ENCODE results near the gene SCAF1. TPM values are rescaled to one million over a fixed set of nuclear protein-coding genes. Genes with fewer than 3 reads are reported as not detected.

The SCAF1 gene
- total and polyA plus RNA-seq, 10 donors, result 7.5 to 66.2 (median 33.8) TPM

- H3K4me1 ChIP-seq, result peaks cover 0 to 18% (median 0%) of the 10 kb centered on the region in 6 donors
- no peak for DNase-seq
- no peaks in the 10 kb centered on the region for H3K9me3 ChIP-seq
- 93 to 98% (median 96%) methylated on average over 29 to 38 of the region's 38 CpGs for WGBS, 5 donors
- no peak overlapping the region for H3K27ac ChIP-seq
- no peaks in the 10 kb centered on the region for H3K27me3 ChIP-seq (replicated peaks in 1 of 7)
- TF ChIP-seq CTCF (IDR thresholded peaks at IDR 0.05 in 8 of 11, conservative IDR thresholded peaks at IDR 0.05 in 3 of 11) (no peak), POLR2A (IDR thresholded peaks at IDR 0.05) (no peak), POLR2AphosphoS5 (IDR thresholded peaks at IDR 0.05) (peak in 1 of 3 donors; percentile 57)
- H3K4me3 ChIP-seq, result no peak overlapping the region
- peaks cover 10 to 100% (median 94%) of the 10 kb centered on the region in 6 donors for H3K36me3 ChIP-seq
- intact Hi-C loops (cut with DNase I; ENCODE audit: low total_unique reads), result no loop called here
Observed at GRCh38 chr19:49601482-49602038, 40.4 kb upstream of the SCAF1 start.

- H3K36me3 ChIP-seq, result peaks cover 10 to 100% (median 89%) of the 10 kb centered on the region in 6 donors
- no peak overlapping the region for H3K4me3 ChIP-seq
- no peak overlapping the region for H3K27ac ChIP-seq
- WGBS, 5 donors, result 91 to 100% (median 98%) methylated on average over 2 of the region's 2 CpGs
- no peaks in the 10 kb centered on the region for H3K27me3 ChIP-seq (replicated peaks in 1 of 7)
- intact Hi-C loops (cut with DNase I; ENCODE audit: low total_unique reads), result no loop called here
- no peak for TF ChIP-seq POLR2A (IDR thresholded peaks at IDR 0.05)
- H3K4me1 ChIP-seq, result peaks cover 0 to 18% (median 0%) of the 10 kb centered on the region in 6 donors
- no peaks in the 10 kb centered on the region for H3K9me3 ChIP-seq
- no peak for DNase-seq
Observed at GRCh38 chr19:49602806-49603205, 39.2 kb upstream of the SCAF1 start.

- 85 to 96% (median 89%) methylated on average over 7 of the region's 7 CpGs for WGBS, 5 donors
- Histone ChIP-seq H3K36me3 (peaks cover 5 to 100% (median 83%) of the 10 kb centered on the region in 6 donors), H3K4me3 (no peak overlapping the region), H3K27ac (no peak overlapping the region), H3K4me1 (peaks cover 0 to 18% (median 0%) of the 10 kb centered on the region in 6 donors), H3K9me3 (no peaks in the 10 kb centered on the region), H3K27me3 (replicated peaks in 1 of 7) (no peaks in the 10 kb centered on the region)
- DNase-seq, result no peak
- intact Hi-C loops (cut with DNase I; ENCODE audit: low total_unique reads), result no loop called here
- no peak for TF ChIP-seq POLR2A (IDR thresholded peaks at IDR 0.05)
- TF ChIP-seq CTCF (IDR thresholded peaks at IDR 0.05 in 8 of 11, conservative IDR thresholded peaks at IDR 0.05 in 3 of 11), result no peak
- no peak for TF ChIP-seq POLR2AphosphoS5 (IDR thresholded peaks at IDR 0.05)
Observed at GRCh38 chr19:49605605-49606004, 36.4 kb upstream of the SCAF1 start.

- no peaks in the 10 kb centered on the region for H3K9me3 ChIP-seq
- H3K4me3 ChIP-seq, result no peak overlapping the region
- intact Hi-C loops (cut with DNase I; ENCODE audit: low total_unique reads), result no loop called here
- peaks cover 0 to 95% (median 62%) of the 10 kb centered on the region in 6 donors for H3K36me3 ChIP-seq
- no peak for DNase-seq
- no peaks in the 10 kb centered on the region for H3K27me3 ChIP-seq (replicated peaks in 1 of 7)
- H3K4me1 ChIP-seq, result peaks cover 0 to 44% (median 25%) of the 10 kb centered on the region in 6 donors
- no peak overlapping the region for H3K27ac ChIP-seq
- WGBS, 5 donors, result 94 to 97% (median 96%) methylated on average over 12 of the region's 12 CpGs
- no peak for TF ChIP-seq POLR2A (IDR thresholded peaks at IDR 0.05)
Observed at GRCh38 chr19:49609499-49610092, 32.4 kb upstream of the SCAF1 start.

GRCh38 chr19:49613374-49613773, 28.6 kb upstream of the SCAF1 start:
- Histone ChIP-seq H3K27me3 (replicated peaks in 1 of 7) (no peaks in the 10 kb centered on the region), H3K9me3 (peaks cover 0 to 6% (median 0%) of the 10 kb centered on the region in 8 donors), H3K4me1 (peaks cover 0 to 37% (median 26%) of the 10 kb centered on the region in 6 donors), H3K36me3 (peaks cover 0 to 95% (median 63%) of the 10 kb centered on the region in 6 donors), H3K4me3 (no peak overlapping the region), H3K27ac (peak overlapping the region in 3 of 8 donors; percentile 46 to 51 (median 49))
- TF ChIP-seq POLR2A (IDR thresholded peaks at IDR 0.05), result no peak
- no peak for TF ChIP-seq POLR2AphosphoS5 (IDR thresholded peaks at IDR 0.05)
- no peak for TF ChIP-seq CTCF (IDR thresholded peaks at IDR 0.05 in 8 of 11, conservative IDR thresholded peaks at IDR 0.05 in 3 of 11)
- 63 to 81% (median 73%) methylated on average over 4 of the region's 4 CpGs for WGBS, 5 donors
- intact Hi-C loops (cut with DNase I; ENCODE audit: low total_unique reads), result no loop called here
- DNase-seq, result no peak
